ENCODE results near the gene CDC45. TPM values are rescaled to one million over a fixed set of nuclear protein-coding genes. Genes with fewer than 3 reads are reported as not detected.

CDC45 gene
- total RNA-seq, 1 donor from 2014 or later: 31.2 TPM

DNA sequence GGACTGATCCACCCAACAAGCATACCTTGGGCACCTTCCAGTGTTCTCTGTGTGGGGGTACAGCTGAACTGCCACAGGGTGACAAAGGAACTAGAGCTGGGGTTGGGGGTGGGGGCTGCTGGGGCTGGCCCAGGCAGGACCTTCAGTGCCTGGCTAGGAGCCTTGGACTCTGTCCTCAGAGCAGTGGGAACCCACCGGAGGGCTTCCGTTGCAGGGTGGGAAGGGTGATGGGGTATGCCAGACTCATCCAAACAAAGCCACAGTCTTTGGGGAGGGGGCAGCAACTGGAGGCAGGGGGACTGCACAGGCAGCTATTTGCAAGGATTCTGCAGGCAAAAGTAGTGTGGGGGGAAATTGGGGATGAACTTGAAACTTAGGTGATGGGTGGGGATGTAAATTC lies 80.2 kb downstream of the CDC45 start:
- TF ChIP-seq CTCF (conservative IDR thresholded peaks at IDR 0.05; ENCODE audit: low read depth, low read length): no peak
- no peak overlapping the region for H3K4me3 ChIP-seq (ENCODE audit: low read depth, low read length)
- no peak for DNase-seq (ENCODE audit: low read depth)

DNA sequence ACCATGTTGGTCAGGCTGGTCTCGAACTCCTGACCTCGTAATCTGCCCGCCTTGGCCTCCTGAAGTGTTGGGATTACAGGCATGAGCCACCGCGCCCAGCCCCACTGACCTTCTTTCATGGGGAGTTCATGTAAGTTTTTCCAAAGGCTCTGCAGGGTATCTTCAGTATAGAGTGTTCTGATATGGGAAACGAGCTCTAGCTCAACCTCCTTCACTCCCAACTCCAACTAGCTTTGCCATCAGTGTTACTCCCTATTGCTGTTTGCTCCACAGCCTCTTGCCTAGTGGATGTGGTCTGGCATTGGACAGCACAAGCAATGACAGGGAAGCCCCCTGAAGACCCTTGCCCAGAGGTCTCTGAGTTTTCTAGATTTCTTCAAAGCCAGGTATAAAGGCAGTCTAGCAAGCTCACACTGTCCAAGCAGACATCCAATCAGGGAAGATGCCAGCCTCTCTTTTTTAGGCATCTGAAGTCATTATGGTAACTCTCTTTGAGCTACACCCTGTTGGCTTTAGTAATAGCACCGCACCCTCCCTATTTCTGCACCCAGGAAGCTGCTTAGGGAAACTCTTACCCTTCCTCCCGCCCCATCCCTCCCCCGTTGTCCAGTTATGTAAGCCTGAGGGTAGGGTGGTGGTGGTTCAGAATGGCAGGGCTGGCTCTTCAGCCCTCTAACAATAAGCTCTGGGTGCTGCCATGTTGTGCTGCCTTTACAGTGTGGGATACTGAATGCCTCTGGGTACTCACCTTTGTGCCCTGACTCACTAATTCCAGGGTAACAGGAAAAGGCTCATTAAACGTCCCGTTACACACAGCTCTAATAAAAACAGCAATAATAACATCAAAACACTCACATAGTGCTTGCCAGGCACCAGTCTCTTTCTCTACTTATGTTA lies 85.9 kb downstream of the CDC45 start:
- no peak for DNase-seq (ENCODE audit: low read depth)
- TF ChIP-seq CTCF (conservative IDR thresholded peaks at IDR 0.05; ENCODE audit: low read depth, low read length): no peak
- H3K4me3 ChIP-seq (ENCODE audit: low read depth, low read length): no peak overlapping the region

GRCh38 chr22:19566279-19567156 lies 86.8 kb downstream of the CDC45 start:
- DNase-seq (ENCODE audit: low read depth): no peak
- H3K4me3 ChIP-seq (ENCODE audit: low read depth, low read length): no peak overlapping the region
- TF ChIP-seq CTCF (conservative IDR thresholded peaks at IDR 0.05; ENCODE audit: low read depth, low read length): no peak

DNA sequence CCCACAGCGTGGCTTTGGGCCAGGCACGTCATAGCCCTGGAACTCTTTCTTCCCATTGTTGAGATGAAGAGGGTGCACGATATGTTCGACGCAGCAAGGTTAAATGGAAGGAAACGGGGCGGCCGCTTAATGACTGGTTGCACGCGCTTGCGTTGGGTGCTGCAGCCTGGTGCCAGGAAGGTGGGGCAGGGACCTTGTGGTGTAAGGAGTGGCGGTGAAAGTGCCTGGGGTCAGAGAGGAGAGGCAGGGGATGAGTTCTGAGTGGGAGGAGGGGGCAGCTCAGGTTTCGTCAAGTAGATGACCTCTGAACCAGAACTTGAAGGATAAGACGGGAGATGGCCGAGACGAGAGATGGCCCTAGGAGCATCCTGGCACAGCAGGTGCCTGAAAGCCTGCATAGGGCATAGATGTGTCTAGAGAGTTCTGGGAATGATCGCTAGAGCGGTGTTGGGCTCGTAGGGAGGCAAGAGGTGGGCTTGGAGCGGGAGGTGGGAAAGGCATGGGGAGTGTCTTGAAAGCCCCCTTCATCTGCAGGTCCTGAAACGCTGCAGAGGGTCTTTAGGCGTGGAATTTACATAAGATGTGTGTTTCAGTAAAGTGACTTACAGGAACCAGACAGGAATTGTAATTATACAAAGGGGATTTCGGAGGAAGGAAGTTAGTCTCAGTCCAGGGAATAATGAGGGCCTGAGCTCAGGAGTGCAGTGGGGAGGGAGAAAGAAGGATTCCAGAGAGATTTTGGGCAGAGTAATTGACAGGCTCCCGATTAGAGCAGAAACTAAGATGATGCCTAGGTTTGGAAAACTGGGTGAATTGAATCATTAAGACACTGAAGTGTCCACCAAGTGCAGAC lies 87.7 kb downstream of the CDC45 start:
- no peak for TF ChIP-seq CTCF (conservative IDR thresholded peaks at IDR 0.05; ENCODE audit: low read depth, low read length)
- no peak overlapping the region for H3K4me3 ChIP-seq (ENCODE audit: low read depth, low read length)
- DNase-seq (ENCODE audit: low read depth): no peak

GRCh38 chr22:19568337-19569275 lies 88.9 kb downstream of the CDC45 start:
- H3K4me3 ChIP-seq (ENCODE audit: low read depth, low read length): no peak overlapping the region
- no peak for TF ChIP-seq CTCF (conservative IDR thresholded peaks at IDR 0.05; ENCODE audit: low read depth, low read length)
- DNase-seq (ENCODE audit: low read depth): peak; percentile 25

DNA sequence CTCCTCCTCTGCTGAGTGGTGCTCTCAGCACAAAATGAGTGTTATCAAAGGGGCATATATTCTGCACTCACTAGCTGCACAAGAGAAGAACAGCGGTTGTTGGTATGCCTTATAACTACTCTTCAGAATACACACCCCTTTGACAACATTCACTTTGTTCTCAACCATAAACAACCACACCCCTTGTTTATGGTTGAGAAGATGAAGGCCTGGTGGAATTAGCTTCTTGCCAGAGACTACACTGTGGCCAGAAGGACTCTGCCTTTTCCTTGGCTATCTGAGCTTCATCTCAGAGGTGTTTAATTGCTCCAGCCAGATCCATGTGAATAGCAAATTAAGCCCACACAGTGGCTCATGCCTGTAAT lies 89.5 kb downstream of the CDC45 start:
- no peak for DNase-seq (ENCODE audit: low read depth)
- TF ChIP-seq CTCF (conservative IDR thresholded peaks at IDR 0.05; ENCODE audit: low read depth, low read length): no peak
- H3K4me3 ChIP-seq (ENCODE audit: low read depth, low read length): no peak overlapping the region

Measured in epithelial cell of proximal tubule (primary cell).